ENCODE measurements around the gene ZFR2.

The ZFR2 gene

DNA sequence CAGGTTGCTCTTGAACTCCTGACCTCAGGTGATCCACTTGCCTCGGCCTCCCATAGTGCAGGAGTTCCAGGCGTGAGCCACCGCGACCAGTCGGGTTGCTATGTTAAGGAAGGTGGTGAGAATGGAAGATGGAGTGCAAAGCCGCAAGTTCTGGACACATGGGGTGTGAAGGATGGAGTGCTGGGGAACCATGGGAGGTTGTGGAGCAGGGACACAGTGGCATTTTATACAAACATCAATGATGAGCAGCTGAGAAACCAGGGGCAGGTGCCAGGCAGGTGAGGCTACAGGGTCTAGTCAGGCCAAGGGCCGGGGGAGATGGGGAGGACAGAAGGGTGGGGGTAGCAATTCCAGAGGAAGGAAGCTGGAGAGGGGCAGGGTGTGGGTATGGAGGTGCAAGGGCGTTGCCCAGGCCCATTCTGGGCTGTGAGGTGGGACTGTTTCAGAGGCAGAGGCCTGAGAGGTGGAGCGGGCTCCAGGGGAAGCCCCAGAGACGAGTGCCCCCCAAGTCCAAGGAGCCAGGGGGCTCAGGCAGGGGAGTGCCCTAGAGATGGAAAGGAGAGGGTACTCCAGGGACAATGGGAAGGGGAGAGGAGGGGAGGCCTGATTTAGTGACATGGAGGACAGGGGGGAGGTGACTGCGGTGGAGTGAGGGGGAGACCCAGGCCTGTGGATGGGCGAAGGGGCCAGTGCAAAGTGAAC is 94.9 kb downstream of the ZFR2 start:
- Histone ChIP-seq H3K4me3 (ENCODE audit: low read depth in 1 of 2, low read length in 1 of 2) (no peak overlapping the region), H3K9me3 (no peaks in the 10 kb centered on the region), H3K4me1 (ENCODE audit: control insufficient read depth in 1 of 2, insufficient read depth in 1 of 2, low read depth in 1 of 2, low read length in 1 of 2) (no peaks in the 10 kb centered on the region), H3K27ac (no peak overlapping the region), H3K36me3 (peaks cover 10% of the 10 kb centered on the region), H3K27me3 (no peaks in the 10 kb centered on the region)
- TF ChIP-seq, protein P1, sequence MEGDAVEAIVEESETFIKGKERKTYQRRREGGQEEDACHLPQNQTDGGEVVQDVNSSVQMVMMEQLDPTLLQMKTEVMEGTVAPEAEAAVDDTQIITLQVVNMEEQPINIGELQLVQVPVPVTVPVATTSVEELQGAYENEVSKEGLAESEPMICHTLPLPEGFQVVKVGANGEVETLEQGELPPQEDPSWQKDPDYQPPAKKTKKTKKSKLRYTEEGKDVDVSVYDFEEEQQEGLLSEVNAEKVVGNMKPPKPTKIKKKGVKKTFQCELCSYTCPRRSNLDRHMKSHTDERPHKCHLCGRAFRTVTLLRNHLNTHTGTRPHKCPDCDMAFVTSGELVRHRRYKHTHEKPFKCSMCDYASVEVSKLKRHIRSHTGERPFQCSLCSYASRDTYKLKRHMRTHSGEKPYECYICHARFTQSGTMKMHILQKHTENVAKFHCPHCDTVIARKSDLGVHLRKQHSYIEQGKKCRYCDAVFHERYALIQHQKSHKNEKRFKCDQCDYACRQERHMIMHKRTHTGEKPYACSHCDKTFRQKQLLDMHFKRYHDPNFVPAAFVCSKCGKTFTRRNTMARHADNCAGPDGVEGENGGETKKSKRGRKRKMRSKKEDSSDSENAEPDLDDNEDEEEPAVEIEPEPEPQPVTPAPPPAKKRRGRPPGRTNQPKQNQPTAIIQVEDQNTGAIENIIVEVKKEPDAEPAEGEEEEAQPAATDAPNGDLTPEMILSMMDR (IDR thresholded peaks at IDR 0.05) = no peak

DNA sequence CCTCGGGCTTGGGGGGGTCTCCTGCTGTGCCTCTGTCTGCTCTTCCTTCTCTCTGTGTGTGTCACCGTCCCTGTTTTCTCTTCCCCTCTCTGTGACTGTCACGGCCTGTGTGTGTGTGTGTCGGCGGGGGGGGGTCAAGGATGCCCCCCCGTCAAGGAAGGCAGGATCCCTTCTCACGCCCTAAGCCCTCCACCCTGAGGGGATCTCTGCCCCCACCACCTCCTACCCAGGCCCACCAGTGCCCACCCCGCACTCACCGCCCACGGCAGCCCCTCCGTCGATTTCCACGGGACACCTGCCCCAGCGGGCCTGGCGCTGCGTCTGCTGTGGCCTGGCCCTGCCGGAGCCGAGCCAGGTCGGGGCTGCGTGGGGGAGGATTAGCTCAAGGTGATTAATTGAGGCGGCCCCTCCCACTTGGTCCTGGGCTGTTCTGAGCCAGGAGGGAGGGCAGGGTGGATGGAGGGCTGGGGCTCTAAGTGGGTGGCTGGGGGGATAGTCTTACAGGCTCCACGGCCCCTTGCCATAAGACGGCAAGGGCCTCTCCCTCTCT is 96.9 kb downstream of the ZFR2 start, which contains the start of gene RAX2:
Gene RAX2, minus strand, starts transcription at position 323 of the 550 bp plus-strand sequence. CDS start 486 bp downstream, outside the sequence.
- H3K4me1 ChIP-seq (ENCODE audit: control insufficient read depth in 1 of 2, insufficient read depth in 1 of 2, low read depth in 1 of 2, low read length in 1 of 2) = no peaks in the 10 kb centered on the region
- peaks cover 24% of the 10 kb centered on the region for H3K36me3 ChIP-seq
- no peaks in the 10 kb centered on the region for H3K9me3 ChIP-seq
- TF ChIP-seq, protein P1 (IDR thresholded peaks at IDR 0.05) = no peak
- H3K27ac ChIP-seq = no peak within 1 kb of the TSS
- H3K27me3 ChIP-seq = no peaks in the 10 kb centered on the region
- H3K4me3 ChIP-seq (ENCODE audit: low read depth in 1 of 2, low read length in 1 of 2) = no peak within 1 kb of the TSS

DNA sequence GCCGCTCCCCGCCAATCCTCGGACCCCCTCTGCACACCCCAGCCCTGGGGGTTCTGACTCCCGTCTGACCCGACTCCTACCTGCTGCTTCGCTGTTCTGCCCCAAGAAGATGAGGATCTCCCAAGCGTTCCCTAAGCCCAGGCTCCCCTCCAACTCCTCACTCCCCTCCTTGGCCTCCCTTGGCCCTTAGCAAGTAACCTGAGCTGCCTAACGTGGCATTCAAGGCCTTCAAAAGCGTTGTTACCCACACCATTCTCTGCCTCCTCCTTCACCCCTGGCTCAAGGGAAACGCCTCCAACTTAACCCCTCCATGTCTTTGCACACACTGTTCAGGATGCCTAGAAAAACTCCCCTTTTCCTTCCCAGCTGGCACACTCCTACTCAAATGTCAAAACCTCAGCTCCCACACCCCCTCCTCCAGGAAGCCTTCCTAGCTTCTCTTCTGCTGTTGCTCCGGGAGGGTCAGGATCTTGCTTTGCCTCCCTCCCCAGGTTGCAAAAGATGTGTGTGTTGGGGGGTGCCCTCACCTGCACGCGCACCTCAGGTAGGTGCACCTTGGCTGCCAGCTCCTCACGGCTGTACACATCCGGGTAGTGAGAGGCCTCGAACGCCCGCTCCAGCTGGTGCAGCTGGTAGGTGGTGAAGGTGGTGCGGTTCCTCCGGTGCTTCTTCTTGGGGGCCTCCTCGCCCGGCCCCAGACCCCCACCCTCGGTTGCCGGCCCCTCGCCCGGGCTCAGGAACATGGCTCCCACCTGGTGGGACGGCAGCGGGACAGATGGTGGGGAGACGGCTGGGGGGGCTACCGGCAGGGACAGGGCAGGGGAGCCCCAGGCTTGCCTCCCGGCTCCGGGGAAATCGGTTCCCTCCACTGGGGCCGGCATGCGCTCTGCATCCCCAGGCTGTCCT is 97.6 kb downstream of the ZFR2 start:
- H3K4me3 ChIP-seq (ENCODE audit: low read depth in 1 of 2, low read length in 1 of 2) = no peak overlapping the region
- peaks cover 5 to 6% of the 10 kb centered on the region in 2 experiments for H3K4me1 ChIP-seq (ENCODE audit: control insufficient read depth in 1 of 2, insufficient read depth in 1 of 2, low read depth in 1 of 2, low read length in 1 of 2)
- H3K27ac ChIP-seq = no peak overlapping the region
- H3K9me3 ChIP-seq = no peaks in the 10 kb centered on the region
- H3K36me3 ChIP-seq = peaks cover 25% of the 10 kb centered on the region
- no peaks in the 10 kb centered on the region for H3K27me3 ChIP-seq
- TF ChIP-seq, protein P1 (IDR thresholded peaks at IDR 0.05) = no peak

DNA sequence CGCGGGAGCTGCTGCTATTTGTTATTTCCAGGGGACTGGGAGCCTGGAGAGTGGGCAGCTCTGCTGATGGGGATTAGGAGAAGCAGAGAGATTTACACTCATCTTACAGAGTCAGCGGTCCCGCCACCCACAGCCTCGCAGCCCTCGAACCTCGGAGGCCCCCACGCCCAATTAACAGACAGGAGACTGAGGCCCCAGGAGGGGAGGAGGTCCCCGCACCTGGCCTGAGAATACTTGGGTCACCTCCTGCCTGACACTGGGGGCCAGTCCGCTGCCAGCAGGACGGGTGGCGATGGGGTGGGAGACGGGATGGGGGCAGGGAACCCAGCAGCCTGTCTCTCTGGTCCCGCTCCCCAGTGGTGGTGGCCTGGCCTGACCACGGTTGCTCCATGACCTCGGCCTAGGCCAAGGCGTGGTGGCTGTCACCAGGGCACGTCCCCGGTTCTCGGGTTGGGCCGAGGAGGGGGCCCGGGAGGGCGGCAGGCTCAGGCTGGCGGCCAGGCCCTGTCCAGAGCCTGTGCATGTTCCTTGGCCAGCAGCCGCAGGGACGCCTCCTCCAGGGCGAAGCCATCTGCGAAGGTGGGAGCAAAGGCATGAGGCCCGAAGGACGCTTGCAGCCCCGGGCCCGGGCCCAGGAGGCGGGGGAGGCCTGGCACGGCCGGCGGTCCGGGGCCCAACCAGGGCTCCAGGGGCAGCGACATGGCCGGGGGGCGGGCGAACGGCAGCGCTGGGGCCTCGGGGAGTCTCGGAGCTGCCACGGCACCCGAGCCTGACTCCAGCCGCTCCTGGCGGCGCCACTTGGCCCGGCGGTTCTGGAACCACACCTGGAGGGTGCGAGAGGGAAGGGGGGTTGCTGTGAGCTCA is 98.5 kb downstream of the ZFR2 start:
- Histone ChIP-seq H3K4me1 (ENCODE audit: control insufficient read depth in 1 of 2, insufficient read depth in 1 of 2, low read depth in 1 of 2, low read length in 1 of 2) (peaks cover 6 to 8% of the 10 kb centered on the region in 2 experiments), H3K4me3 (ENCODE audit: low read depth in 1 of 2, low read length in 1 of 2) (no peak overlapping the region), H3K27ac (no peak overlapping the region), H3K36me3 (peaks cover 25% of the 10 kb centered on the region), H3K27me3 (no peaks in the 10 kb centered on the region), H3K9me3 (no peaks in the 10 kb centered on the region)
- TF ChIP-seq, protein P1 (IDR thresholded peaks at IDR 0.05) = no peak

DNA sequence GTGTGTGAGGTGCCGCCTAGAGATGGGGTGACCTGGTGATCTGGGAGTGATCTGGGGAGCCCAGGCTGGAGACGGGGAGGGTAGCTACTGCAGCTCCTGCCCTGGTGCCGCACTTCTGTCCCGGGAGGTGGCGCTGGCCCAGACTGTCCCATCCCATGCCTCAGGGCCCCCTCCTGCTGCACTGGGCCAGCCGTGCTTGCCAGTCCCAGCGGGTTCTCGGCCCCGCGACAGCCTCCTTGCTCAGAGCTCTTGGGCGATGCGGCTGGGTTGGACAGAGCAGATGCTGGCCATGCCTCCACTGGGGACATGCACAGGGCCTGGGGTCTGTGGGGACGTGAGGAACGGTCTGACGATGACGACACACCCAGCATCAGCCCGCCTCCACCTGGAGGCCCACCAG is 99.3 kb downstream of the ZFR2 start:
- no peaks in the 10 kb centered on the region for H3K9me3 ChIP-seq
- peaks cover 25% of the 10 kb centered on the region for H3K36me3 ChIP-seq
- H3K27me3 ChIP-seq = no peaks in the 10 kb centered on the region
- H3K4me3 ChIP-seq (ENCODE audit: low read depth in 1 of 2, low read length in 1 of 2) = no peak overlapping the region
- no peak overlapping the region for H3K27ac ChIP-seq
- TF ChIP-seq, protein P1 (IDR thresholded peaks at IDR 0.05) = no peak
- H3K4me1 ChIP-seq (ENCODE audit: control insufficient read depth in 1 of 2, insufficient read depth in 1 of 2, low read depth in 1 of 2, low read length in 1 of 2) = peaks cover 6 to 8% of the 10 kb centered on the region in 2 experiments
